HEK293 (cell line): ENCODE measurements around the gene MYADML2.
A peak's percentile ranks its signal among the peaks of the same experiment; 100 is the strongest.

ENCODE experiments used
- CTCF ChIA-PET: fragments of 350-600 bp; formaldehyde crosslinking; extraction: SDS; loops from one replicate; lab custom pipeline; 2021; ENCODE audit warnings: antibody characterized with exemption; lab: Yijun Ruan, JAX
- POLR2A ChIA-PET: fragments of 300-600 bp; formaldehyde crosslinking; extraction: SDS; loops from one replicate; lab custom pipeline; 2020; ENCODE audit warnings: antibody characterized with exemption, inconsistent platforms; lab: Yijun Ruan, JAX
- H3K27ac ChIP-seq: fragments of 200-500 bp; sonication (Bioruptor generic); 2 replicates; pipeline ENCODE4 v1.5.1; 2014; ENCODE audit warnings: low read depth, low read length, control low read depth, inconsistent platforms; ENCODE audit errors: extremely low read depth
- H3K36me3 ChIP-seq, 2 experiments: fragments of 200-500 bp in 1 of 2; sonication (Bioruptor generic) in 1 of 2; 1 replicate in 1 of 2; 2 replicates in 1 of 2; pipeline ENCODE4 v1.5.1; 2014 to 2017; ENCODE audit warnings: inconsistent platforms in 2 of 2, low read length in 2 of 2; ENCODE audit not compliant: control insufficient read depth in 2 of 2, insufficient read depth in 1 of 2
- H3K4me1 ChIP-seq: fragments of 200-500 bp; sonication (Bioruptor generic); 2 replicates; pipeline ENCODE4 v1.5.1; 2014; ENCODE audit warnings: mild to moderate bottlenecking, low read length, inconsistent platforms; ENCODE audit not compliant: control insufficient read depth, insufficient read depth
- H3K4me3 ChIP-seq: 2 replicates; pipeline ENCODE4 v1.5.1; 2011; ENCODE audit warnings: low read depth, mild to moderate bottlenecking, control low read depth, low read length, moderate library complexity
- H3K9me3 ChIP-seq: fragments of 200-500 bp; sonication (Bioruptor generic); 2 replicates; pipeline ENCODE4 v1.5.1; 2014; ENCODE audit warnings: low read depth, low read length, inconsistent platforms; ENCODE audit not compliant: control insufficient read depth, insufficient read depth
- EGR2 ChIP-seq: fragments of 450-650 bp; formaldehyde crosslinking; IDR thresholded peaks from 2 replicates; pipeline ENCODE4 v1.5.1; 2016; ENCODE audit warnings: low read depth, missing biosample characterization, missing genetic modification characterization
- GLIS1 ChIP-seq: fragments of 450-650 bp; formaldehyde crosslinking; IDR thresholded peaks from 2 replicates; pipeline ENCODE4 v1.5.1; 2016; ENCODE audit warnings: missing biosample characterization, missing genetic modification characterization
- HOXD13 ChIP-seq: sonication (generic); formaldehyde crosslinking; IDR thresholded peaks from 2 replicates; pipeline ENCODE4 v1.8.0; 2022; ENCODE audit warnings: missing genetic modification reagents, borderline replicate concordance
- KLF7 ChIP-seq: fragments of 450-650 bp; formaldehyde crosslinking; IDR thresholded peaks from 2 replicates; pipeline ENCODE4 v1.5.1; 2016; ENCODE audit warnings: missing biosample characterization, missing genetic modification characterization, borderline replicate concordance
- OVOL3 ChIP-seq: fragments of 450-650 bp; formaldehyde crosslinking; IDR thresholded peaks from 2 replicates; pipeline ENCODE4 v1.5.1; 2016; ENCODE audit warnings: missing biosample characterization, missing genetic modification characterization
- SALL2 ChIP-seq: fragments of 450-650 bp; formaldehyde crosslinking; IDR thresholded peaks from 2 replicates; pipeline ENCODE4 v1.5.0; 2017; ENCODE audit warnings: missing biosample characterization, mild to moderate bottlenecking, missing genetic modification characterization, borderline replicate concordance
- SCRT2 ChIP-seq: fragments of 450-650 bp; formaldehyde crosslinking; IDR thresholded peaks from 2 replicates; pipeline ENCODE4 v1.5.1; 2016; ENCODE audit warnings: missing biosample characterization, missing genetic modification characterization
- SP3 ChIP-seq: fragments of 450-650 bp; formaldehyde crosslinking; IDR thresholded peaks from 2 replicates; pipeline ENCODE4 v1.5.1; 2016; ENCODE audit warnings: missing biosample characterization, missing genetic modification characterization
- ZBTB10 ChIP-seq: fragments of 450-650 bp; formaldehyde crosslinking; IDR thresholded peaks from 2 replicates; pipeline ENCODE4 v1.5.1; 2016; ENCODE audit warnings: missing biosample characterization, missing genetic modification characterization
- ZBTB6 ChIP-seq: fragments of 450-650 bp; formaldehyde crosslinking; IDR thresholded peaks from 2 replicates; pipeline ENCODE4 v1.5.1; 2017; ENCODE audit warnings: missing biosample characterization, missing genetic modification characterization
- ZFHX2 ChIP-seq: fragments of 450-650 bp; formaldehyde crosslinking; conservative IDR thresholded peaks from 2 replicates; pipeline ENCODE4 v1.5.1; 2016; ENCODE audit warnings: missing biosample characterization, missing genetic modification characterization
- ZNF112 ChIP-seq: fragments of 450-650 bp; formaldehyde crosslinking; IDR thresholded peaks from 2 replicates; pipeline ENCODE4 v1.5.0; 2017; ENCODE audit warnings: missing biosample characterization, missing genetic modification characterization
- ZNF133 ChIP-seq: fragments of 450-650 bp; formaldehyde crosslinking; IDR thresholded peaks from 2 replicates; pipeline ENCODE4 v1.5.1; 2016; ENCODE audit warnings: missing biosample characterization, missing genetic modification characterization
- ZNF184 ChIP-seq: fragments of 450-650 bp; IDR thresholded peaks from 2 replicates; pipeline ENCODE4 v1.5.1; 2018; ENCODE audit warnings: missing biosample characterization, mild to moderate bottlenecking, missing genetic modification characterization
- ZNF416 ChIP-seq: fragments of 450-650 bp; formaldehyde crosslinking; IDR thresholded peaks from 2 replicates; pipeline ENCODE4 v1.5.1; 2016; ENCODE audit warnings: missing biosample characterization, missing genetic modification characterization
- ZNF473 ChIP-seq: fragments of 450-650 bp; formaldehyde crosslinking; IDR thresholded peaks from 2 replicates; pipeline ENCODE4 v1.5.1; 2017; ENCODE audit warnings: missing biosample characterization, missing genetic modification characterization
- ZNF530 ChIP-seq: fragments of 450-650 bp; formaldehyde crosslinking; IDR thresholded peaks from 2 replicates; pipeline ENCODE4 v1.5.1; 2016; ENCODE audit warnings: low read depth, missing biosample characterization, missing genetic modification characterization
- ZNF555 ChIP-seq: fragments of 450-650 bp; formaldehyde crosslinking; conservative IDR thresholded peaks from 2 replicates; pipeline ENCODE4 v1.5.1; 2017; ENCODE audit warnings: missing biosample characterization, mild to moderate bottlenecking, missing genetic modification characterization, inconsistent platforms
- ZNF571 ChIP-seq: fragments of 450-650 bp; formaldehyde crosslinking; IDR thresholded peaks from 2 replicates; pipeline ENCODE4 v1.5.0; 2017; ENCODE audit warnings: missing biosample characterization, missing genetic modification characterization
- ZNF600 ChIP-seq: fragments of 450-650 bp; formaldehyde crosslinking; IDR thresholded peaks from 2 replicates; pipeline ENCODE4 v1.5.1; 2016; ENCODE audit warnings: missing biosample characterization, missing genetic modification characterization
- ZNF664 ChIP-seq: fragments of 450-650 bp; formaldehyde crosslinking; IDR thresholded peaks from 2 replicates; pipeline ENCODE4 v1.5.1; 2016; ENCODE audit warnings: missing biosample characterization, missing genetic modification characterization
- ZNF747 ChIP-seq: fragments of 450-650 bp; formaldehyde crosslinking; IDR thresholded peaks from 2 replicates; pipeline ENCODE4 v1.5.1; 2016; ENCODE audit warnings: missing biosample characterization, missing genetic modification characterization
- ZSCAN16 ChIP-seq: fragments of 450-650 bp; formaldehyde crosslinking; IDR thresholded peaks from 2 replicates; pipeline ENCODE4 v1.5.1; 2016; ENCODE audit warnings: missing biosample characterization, missing genetic modification characterization
- TF ChIP-seq, protein P1 (sequence below): IDR thresholded peaks from 2 replicates; pipeline ENCODE4 v1.6.1; 2011; ENCODE audit warnings: mild to moderate bottlenecking, low read depth, low read length, borderline replicate concordance
- TF ChIP-seq, protein P2 (sequence below): fragments of 450-650 bp; formaldehyde crosslinking; IDR thresholded peaks from 2 replicates; pipeline ENCODE4 v1.5.1; 2016; ENCODE audit warnings: missing biosample characterization, missing genetic modification characterization
- TF ChIP-seq, protein P3 (sequence below): fragments of 450-650 bp; formaldehyde crosslinking; IDR thresholded peaks from 2 replicates; pipeline ENCODE4 v1.5.1; 2016; ENCODE audit warnings: missing biosample characterization, missing genetic modification characterization, borderline replicate concordance

The MYADML2 gene

DNA sequence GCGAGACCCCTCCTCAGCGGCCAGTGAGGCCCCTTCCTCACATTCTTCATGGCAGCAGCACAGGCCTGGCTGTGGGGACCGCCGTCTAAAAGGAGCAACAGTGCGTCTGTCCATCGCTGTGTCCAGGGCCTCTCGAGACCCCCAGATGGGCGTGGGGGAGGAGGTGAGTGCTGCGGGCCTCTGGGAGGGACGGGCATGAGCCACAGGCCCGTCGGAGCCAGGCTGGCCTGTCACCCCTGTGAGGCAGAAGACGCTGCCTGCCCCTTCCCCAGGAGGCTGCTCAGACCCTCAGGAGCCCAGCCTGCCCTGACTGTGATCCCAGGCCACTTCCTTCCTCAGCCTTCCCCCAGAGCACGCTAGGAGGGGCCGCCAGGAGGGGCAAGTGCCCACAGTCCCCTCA lies 7.8 kb downstream of the MYADML2 start (continued):
- TF ChIP-seq ZNF664 (tag by site-specific recombination), result no peak
- TF ChIP-seq ZNF530 (tag by site-specific recombination), result no peak
- TF ChIP-seq SALL2, result no peak
- no peak for TF ChIP-seq ZNF571 (tag by site-specific recombination)
- no peak for TF ChIP-seq GLIS1 (tag by site-specific recombination)
- TF ChIP-seq ZNF747 (tag by site-specific recombination), result no peak
- no peak for TF ChIP-seq ZBTB6
- TF ChIP-seq, all 188 proteins: peak for 0

DNA sequence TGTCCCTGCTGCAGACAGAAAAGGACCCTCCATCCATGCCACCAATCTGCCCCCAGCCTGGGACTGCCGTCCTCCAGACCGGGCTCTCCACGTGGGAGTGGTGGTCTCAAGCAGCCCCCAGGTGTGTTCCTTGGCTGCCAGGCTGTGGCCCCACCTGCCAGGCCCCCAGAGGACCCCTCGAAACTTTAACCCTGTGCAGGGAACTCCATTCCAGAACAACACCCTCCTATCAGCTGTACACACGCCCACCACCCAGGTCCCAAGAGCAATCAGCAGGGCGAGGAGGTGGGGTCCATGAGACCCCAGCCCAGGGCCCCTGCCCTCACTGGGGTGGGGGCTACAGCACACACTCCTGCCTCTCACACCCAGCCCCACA lies 11.3 kb downstream of the MYADML2 start:
- Histone ChIP-seq H3K4me1 (no peaks in the 10 kb centered on the region; the same call in 1 of the 2 replicates), H3K9me3 (no peaks in the 10 kb centered on the region), H3K27ac (no peak overlapping the region), H3K4me3 (no peak overlapping the region), H3K36me3 (peaks cover 0 to 13% of the 10 kb centered on the region in 2 experiments; a peak in 1 of 3 replicates)
- POLR2A ChIA-PET, result interaction anchor here (0.6 to 1.0 kb wide), 2 partner anchors 8 to 116 kb away, joined by 3 to 5 read pairs; partner anchors contain the start of gene MAFG
- CTCF ChIA-PET, result interaction anchor here (0.7 to 1.4 kb wide), 3 partner anchors 8 to 24 kb away, joined by 3 read pairs; partner anchors contain the start of gene MAFG
- TF ChIP-seq ZNF112 (tag by site-specific recombination) (no peak), ZNF600 (tag by site-specific recombination) (peak; percentile 18; the same call in 1 of the 2 replicates), ZSCAN16 (tag by site-specific recombination) (no peak), HOXD13 (no peak), SP3 (no peak), ZNF416 (no peak), EGR2 (tag by site-specific recombination) (0 out of 2 replicates have a peak, but pooled peaks have one; percentile 18), ZNF184 (tag by site-specific recombination) (no peak), KLF7 (tag by site-specific recombination) (no peak), ZNF133 (tag by site-specific recombination) (no peak), ZBTB10 (tag by site-specific recombination) (no peak), ZNF555 (tag by site-specific recombination) (no peak), ZFHX2 (peak; percentile 17; the same call in 1 of the 2 replicates), ZNF473 (no peak), OVOL3 (tag by site-specific recombination) (no peak), SCRT2 (tag by site-specific recombination) (0 out of 2 replicates have a peak, but pooled peaks have one; percentile 5)
- TF ChIP-seq, protein P1, sequence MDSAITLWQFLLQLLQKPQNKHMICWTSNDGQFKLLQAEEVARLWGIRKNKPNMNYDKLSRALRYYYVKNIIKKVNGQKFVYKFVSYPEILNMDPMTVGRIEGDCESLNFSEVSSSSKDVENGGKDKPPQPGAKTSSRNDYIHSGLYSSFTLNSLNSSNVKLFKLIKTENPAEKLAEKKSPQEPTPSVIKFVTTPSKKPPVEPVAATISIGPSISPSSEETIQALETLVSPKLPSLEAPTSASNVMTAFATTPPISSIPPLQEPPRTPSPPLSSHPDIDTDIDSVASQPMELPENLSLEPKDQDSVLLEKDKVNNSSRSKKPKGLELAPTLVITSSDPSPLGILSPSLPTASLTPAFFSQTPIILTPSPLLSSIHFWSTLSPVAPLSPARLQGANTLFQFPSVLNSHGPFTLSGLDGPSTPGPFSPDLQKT, result no peak
- TF ChIP-seq, protein P2, sequence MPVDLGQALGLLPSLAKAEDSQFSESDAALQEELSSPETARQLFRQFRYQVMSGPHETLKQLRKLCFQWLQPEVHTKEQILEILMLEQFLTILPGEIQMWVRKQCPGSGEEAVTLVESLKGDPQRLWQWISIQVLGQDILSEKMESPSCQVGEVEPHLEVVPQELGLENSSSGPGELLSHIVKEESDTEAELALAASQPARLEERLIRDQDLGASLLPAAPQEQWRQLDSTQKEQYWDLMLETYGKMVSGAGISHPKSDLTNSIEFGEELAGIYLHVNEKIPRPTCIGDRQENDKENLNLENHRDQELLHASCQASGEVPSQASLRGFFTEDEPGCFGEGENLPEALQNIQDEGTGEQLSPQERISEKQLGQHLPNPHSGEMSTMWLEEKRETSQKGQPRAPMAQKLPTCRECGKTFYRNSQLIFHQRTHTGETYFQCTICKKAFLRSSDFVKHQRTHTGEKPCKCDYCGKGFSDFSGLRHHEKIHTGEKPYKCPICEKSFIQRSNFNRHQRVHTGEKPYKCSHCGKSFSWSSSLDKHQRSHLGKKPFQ, result no peak
- TF ChIP-seq, protein P3, sequence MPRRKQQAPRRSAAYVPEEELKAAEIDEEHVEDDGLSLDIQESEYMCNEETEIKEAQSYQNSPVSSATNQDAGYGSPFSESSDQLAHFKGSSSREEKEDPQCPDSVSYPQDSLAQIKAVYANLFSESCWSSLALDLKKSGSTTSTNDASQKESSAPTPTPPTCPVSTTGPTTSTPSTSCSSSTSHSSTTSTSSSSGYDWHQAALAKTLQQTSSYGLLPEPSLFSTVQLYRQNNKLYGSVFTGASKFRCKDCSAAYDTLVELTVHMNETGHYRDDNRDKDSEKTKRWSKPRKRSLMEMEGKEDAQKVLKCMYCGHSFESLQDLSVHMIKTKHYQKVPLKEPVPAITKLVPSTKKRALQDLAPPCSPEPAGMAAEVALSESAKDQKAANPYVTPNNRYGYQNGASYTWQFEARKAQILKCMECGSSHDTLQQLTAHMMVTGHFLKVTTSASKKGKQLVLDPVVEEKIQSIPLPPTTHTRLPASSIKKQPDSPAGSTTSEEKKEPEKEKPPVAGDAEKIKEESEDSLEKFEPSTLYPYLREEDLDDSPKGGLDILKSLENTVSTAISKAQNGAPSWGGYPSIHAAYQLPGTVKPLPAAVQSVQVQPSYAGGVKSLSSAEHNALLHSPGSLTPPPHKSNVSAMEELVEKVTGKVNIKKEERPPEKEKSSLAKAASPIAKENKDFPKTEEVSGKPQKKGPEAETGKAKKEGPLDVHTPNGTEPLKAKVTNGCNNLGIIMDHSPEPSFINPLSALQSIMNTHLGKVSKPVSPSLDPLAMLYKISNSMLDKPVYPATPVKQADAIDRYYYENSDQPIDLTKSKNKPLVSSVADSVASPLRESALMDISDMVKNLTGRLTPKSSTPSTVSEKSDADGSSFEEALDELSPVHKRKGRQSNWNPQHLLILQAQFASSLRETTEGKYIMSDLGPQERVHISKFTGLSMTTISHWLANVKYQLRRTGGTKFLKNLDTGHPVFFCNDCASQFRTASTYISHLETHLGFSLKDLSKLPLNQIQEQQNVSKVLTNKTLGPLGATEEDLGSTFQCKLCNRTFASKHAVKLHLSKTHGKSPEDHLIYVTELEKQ (tag by site-specific recombination), result no peak
- TF ChIP-seq, all 188 proteins: peak for 4
